ENCODE data around the gene RILP.

The RILP gene

DNA sequence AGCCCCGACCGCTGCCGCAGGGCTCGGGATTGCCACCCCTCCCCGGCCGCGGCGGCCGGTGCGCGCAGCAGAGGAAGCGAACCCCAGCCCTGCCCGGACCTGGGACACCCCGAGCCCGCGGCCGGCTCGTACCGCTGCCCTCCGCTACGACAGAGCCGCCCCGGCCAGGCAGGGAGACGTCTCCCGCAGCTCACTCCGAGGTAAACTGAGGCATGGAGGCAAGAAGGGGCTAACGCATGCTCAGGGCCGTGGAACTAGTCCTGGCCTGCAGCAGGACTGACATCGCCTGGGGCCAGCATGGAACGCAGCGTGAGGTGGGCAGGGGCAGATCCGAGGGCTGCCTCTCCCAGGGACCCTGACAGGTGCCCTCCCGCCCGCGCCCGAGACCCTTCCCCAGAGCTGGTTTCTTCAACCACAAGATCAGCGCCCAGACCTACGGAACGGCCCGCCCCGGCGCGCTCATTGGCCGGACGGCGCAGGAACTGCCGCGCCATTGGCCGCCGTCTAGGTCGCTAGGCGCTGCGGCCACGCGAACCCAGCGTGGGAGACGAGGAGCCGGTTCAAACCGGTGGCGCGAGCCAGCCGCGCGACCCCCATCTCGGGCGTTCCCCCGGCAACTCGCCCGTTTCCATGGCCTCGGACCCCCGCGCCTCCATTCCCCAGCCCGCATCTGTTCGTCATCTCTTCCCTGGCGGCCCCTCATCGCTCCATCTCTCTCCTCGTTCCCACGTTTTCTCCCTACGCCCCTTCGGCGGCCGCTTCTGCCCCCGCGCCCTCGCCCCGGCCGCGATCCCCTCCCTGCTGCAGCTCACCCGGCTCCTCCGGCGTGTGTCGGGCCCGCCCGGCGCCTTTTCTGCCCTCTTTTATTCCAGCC lies 21.4 kb downstream of the RILP start, which contains the start of gene SLC43A2:
SLC43A2 (minus strand) TSS at position 853 of the 874 bp plus-strand sequence. CDS start 960 bp downstream, outside the sequence.
- DNase-seq (ENCODE audit: low read depth): peak; percentile 56

DNA sequence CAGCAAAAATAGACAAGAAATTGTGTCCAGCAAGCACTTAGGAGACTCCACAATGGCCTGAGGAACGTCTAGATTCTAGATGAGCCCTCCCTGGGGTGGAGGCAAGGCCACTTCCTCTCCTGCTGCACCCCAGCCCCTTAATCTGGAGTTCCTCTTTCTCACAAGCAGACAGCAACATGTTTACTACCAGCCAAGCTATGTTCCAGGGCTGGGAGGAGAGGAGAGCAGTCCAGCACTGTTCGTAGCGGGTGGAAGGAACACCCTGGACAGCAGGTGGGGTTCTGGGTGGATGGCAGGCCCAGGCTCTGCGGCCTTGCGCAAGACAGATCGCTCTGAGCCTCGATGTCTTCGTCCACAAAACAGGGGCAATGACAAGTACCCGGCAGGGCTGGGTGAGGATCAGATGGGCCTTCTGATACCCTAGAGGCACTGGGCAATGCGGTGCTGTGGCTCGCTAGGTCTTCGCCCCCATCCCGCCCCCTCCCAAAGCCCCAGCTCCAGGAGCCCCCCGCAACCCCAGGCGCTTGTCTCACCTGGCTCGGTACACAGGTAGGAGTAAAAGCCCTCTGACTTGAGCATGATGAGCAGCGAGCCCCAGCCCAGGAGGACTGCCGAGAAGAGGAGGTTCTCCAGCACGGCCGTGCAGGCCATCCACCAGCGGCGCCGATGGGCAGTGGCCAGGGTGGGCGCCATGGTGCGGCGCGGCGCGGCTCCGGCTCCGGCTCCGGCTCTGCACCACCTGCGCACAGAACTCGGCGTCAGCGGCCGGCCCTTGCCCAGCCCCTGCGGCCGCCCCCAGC lies 22.3 kb downstream of the RILP start:
- no peak for DNase-seq (ENCODE audit: low read depth)

GRCh38 chr17:1626333-1626732 lies 23.3 kb downstream of the RILP start:
- no peak for DNase-seq (ENCODE audit: low read depth)

DNA sequence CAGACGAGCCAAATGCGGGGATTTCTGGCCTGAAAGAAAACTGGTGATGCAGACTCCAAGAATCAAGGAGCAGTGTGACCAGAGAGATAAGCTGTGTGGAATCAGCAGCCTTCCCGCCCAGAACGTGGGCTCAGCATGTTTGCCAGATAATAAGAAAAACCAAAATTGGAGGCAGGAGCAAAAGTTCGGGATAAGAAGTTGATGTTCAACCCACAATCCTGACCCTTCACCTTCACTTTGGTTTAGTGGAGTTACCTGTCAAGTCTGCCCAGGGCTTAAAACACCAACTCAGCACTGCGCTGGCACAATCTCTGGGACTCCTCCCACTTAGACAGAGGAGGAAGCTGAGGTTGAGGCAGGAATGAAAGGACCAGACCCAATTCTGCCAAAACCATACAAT lies 24.1 kb downstream of the RILP start:
- no peak for DNase-seq (ENCODE audit: low read depth)

GRCh38 chr17:1625053-1625452 lies 24.6 kb downstream of the RILP start:
- no peak for DNase-seq (ENCODE audit: low read depth)

DNA sequence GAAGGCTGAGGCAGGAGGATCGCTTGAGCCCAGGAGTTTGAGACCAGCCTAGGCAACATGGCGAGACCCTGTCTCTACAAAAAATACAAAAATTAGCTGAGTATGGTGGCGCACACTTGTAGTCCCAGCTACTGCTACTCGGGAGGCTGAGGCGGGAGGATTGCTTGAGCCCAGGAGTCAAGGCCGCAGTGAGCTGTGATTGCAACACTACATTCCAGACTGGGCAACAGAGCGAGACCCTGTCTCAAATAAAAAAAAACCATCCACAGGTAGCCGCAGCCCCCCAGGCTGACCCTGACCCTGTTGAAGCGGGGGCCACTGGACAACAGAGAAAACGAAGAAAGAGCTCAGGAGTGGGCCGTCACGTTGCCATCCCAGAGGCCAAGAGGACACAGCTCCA lies 25.0 kb downstream of the RILP start:
- DNase-seq (ENCODE audit: low read depth): no peak

DNA sequence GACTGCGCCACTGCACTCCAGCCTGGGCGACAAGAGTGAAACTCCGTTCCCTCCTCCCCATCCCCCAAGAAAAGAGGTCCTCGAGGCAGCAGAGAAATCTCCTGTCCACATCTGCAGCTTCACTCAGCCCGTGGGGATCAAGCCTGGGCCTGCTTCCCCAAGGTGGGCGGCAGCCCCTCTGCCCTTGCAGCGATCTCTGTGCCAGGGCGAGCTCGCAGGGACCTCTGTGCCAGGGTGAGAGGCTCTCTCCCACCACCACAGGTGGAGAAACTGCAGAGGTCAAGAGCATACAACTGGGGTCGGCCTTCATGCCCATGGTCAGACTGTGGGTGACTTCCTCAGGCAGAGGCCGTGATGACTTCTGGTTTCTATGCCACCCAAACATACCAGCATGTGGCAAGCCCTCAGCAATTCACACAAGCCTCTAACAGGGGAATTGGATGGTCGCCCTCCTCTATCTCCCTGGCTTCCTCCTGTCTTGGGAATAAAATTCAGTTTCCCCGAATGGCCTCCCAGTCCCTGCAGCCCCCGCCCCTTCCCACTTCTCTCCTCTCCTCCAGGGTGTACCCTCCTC lies 26.5 kb downstream of the RILP start:
- DNase-seq (ENCODE audit: low read depth): no peak

- DNase-seq (ENCODE audit: low read depth): no peak
Observed at GRCh38 chr17:1621273-1621954, 28.3 kb downstream of the RILP start.

GRCh38 chr17:1620486-1620885 lies 29.2 kb downstream of the RILP start:
- DNase-seq (ENCODE audit: low read depth): no peak

DNA sequence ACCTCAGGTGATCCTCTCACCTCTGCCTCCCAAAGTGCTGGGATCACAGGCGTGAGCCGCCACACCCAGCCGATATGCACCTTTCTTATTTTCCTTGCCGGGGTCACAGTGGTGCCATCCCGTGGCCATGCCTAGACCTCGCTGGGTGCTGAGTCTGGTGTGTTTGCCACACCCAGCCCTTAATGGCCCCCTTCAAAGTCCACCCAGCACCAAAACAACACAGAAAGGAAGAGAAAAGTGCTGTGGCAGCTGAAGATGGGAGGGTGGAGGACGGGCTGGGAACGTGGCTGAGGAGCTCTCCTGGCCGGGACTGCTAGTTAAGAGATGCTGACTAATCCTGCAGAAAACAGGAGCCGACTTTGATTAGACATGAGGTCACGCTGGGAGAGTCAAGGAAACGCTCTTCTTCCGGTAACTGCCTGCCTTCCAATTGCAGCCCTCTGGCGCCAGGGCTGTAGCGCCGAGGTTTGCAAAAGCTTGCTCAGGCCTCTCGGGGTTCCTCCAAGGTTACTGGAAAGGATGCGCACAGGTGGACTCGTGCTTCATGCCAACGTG lies 32.0 kb downstream of the RILP start:
- no peak for DNase-seq (ENCODE audit: low read depth)

DNA sequence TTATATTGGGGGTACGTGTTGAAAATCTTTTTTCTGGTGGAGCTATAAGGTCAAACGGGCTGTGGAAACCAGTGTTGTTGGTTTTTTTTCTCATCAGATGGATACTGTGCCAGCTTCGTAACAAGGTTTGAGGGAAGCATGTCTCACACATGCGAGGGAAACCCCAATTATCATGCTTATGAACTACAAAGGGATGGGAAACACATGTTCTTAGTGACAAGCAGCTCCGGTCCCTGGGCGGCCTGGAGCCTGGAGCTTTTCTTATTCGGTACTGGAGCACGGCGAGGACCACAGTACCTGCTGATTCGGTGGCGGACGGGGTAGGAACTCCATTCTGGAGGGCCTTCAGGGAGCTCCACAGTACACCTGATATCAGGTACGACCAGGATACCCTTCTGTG lies 33.6 kb downstream of the RILP start:
- no peak for DNase-seq (ENCODE audit: low read depth)

DNA sequence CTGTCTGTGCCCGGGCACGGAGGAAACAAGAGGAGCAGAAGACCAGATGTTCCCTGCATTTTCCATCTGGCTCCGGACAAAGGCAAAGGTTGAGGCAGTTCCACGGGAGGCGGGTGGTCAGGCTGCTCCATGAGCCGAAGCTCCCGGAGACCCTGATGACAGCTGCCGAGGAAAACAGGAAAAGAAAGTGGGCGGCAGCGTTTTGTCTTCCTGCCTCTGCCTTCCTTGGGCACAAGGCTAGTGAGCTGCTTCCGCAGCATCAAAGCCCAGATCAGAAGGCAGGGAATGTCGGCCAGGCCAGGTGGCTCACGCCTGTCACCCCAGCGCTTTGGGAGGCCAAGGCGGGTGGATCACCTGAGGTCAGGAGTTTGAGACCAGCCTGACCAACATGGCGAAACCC lies 37.3 kb downstream of the RILP start:
- no peak for DNase-seq (ENCODE audit: low read depth)

DNA sequence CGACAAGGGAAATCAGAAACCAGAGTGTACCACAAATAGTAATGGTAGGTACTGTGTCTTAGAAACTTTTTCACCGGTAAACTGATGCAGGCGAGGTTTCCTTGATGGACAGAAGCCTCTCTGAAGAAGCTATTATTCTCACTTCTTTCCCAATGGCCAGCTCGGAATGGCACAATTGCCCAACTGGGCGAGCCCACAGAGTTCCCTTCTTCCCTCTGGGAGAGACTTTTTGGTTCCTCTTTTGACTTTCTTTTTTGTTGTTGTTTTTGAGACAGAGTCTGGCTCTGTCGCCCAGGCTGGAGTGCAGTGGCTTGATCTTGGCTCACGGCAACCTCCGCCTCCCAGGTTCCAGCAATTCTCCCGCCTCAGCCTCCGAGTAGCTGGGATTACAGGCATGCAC lies 38.0 kb downstream of the RILP start:
- no peak for DNase-seq (ENCODE audit: low read depth)

GRCh38 chr17:1608676-1609075 lies 41.0 kb downstream of the RILP start:
- no peak for DNase-seq (ENCODE audit: low read depth)

GRCh38 chr17:1607971-1608320 lies 41.7 kb downstream of the RILP start:
- no peak for DNase-seq (ENCODE audit: low read depth)

DNA sequence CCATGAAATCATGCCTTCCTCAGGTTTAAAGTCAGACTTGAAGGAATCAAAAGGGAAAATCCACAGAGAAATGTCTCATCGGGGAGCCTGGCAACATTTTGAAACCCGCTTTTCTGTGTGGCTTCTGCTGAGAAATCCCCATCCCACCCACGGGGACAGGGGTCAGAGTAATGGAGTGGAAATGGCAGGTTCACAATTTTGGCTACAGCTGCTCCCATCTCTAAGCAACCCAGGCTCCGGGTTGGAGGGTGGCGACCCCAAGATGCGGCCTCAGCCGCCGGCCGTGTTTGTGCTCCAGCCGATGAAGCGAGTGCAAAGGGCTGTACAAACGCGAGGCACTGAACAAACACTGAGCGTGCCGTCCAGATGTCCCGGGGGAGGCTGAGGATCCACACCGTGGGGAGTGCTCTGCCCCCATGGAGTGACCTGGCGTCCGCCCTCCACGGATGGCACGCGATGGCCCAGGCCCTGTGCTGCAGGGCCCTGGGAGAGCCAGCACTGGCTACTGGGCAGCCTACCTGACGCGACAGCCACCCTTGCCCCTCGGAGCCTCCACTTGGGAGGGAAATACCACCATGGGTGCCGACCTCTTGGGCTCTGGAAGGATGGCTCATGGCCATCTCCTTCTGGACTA lies 43.2 kb downstream of the RILP start:
- no peak for DNase-seq (ENCODE audit: low read depth)

- DNase-seq (ENCODE audit: low read depth): no peak
Observed at GRCh38 chr17:1605681-1606351, 43.9 kb downstream of the RILP start.

DNA sequence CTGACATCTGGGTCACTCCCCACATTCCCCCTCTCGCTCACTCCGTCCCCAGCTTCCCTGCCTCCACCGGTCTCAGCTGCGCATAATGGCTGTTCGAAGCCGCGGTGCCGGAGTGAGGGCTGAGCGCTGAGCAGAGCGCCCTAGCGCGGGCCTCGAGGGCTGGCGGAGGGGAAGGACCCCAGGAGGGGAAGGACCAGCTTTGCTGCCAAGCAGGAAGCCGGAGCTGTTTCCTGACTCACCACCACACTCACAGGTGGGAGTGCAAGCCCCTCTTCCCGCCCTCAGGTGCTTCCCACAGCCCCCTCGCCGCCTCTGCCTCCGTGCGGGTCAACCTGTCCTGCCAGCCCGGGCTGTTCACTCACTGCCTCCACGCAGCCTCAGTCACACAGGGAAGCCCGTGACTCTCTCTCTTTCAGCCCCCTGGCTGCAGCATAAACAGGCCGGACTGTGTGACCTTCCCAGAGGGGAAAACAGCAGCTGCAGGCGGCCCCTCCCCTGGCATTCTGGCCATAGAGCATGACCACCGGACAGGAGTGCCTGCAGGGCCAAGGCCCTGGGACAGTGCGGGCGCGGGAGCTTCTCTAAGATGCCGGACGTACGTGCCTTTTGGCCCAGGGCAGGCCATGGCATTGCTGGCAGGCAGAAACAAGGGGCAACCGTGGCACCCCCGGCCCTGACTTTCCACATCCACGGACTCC lies 44.7 kb downstream of the RILP start:
- DNase-seq (ENCODE audit: low read depth): no peak

DNA sequence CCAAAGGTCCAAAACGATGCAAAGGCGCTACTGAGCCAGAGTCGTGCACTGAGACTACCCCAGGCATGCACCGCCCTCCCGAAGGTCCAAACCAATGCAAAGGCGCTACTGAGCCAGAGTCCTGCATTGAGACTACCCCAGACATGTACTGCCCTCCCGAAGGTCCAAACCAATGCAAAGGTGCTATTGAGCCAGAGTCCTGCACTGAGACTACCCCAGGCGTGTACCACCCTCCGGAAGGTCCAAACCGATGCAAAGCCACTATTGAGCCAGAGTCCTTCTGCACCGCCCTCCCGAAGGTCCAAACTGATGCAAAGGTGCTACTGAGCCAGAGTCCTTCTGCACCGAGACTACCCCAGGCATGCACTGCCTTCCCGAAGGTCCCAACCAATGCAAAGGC lies 48.1 kb downstream of the RILP start:
- DNase-seq (ENCODE audit: low read depth): no peak

- no peak for DNase-seq (ENCODE audit: low read depth)
Observed at GRCh38 chr17:1598399-1599095, 51.1 kb downstream of the RILP start.

Data from stimulated activated CD8-positive, alpha-beta memory T cell treated with anti-CD3 and anti-CD28 coated beads, Interleukin-12 subunit alpha, Interleukin-12 subunit beta, amount 100 ng/mL, for 1 hour (primary cell).